ENCODE data around the gene ABCA9. TPM values are rescaled to one million over a fixed set of nuclear protein-coding genes. Genes with fewer than 3 reads are reported as not detected.

Gene ABCA9
- total and polyA plus RNA-seq, 2 of the 13 experiments (the other 11 are each of a cell fraction or from before 2014, with no cell fraction given), result 0.04 TPM; not detected in 1

- TF ChIP-seq ZBED4 (CRISPR knock-in tag; IDR thresholded peaks at IDR 0.05; ENCODE audit: borderline replicate concordance) (no peak), SALL1 (CRISPR knock-in tag; IDR thresholded peaks at IDR 0.05) (0 out of 2 replicates have a peak, but pooled peaks have one; percentile 13), ATF4 (CRISPR knock-in tag; IDR thresholded peaks at IDR 0.05) (no peak), CREB1 (IDR thresholded peaks at IDR 0.05) (peak; percentile 73), CREB1 (CRISPR knock-in tag; IDR thresholded peaks at IDR 0.05) (no peak), NR2F2 (IDR thresholded peaks at IDR 0.05; ENCODE audit: borderline replicate concordance, low read depth) (no peak), ZNF207 (IDR thresholded peaks at IDR 0.05; ENCODE audit: borderline replicate concordance) (no peak), FOXA3 (CRISPR knock-in tag; IDR thresholded peaks at IDR 0.05) (peak; percentile 69; the same call in 1 of the 2 replicates), SAP130 (CRISPR knock-in tag; IDR thresholded peaks at IDR 0.05; ENCODE audit: low read depth) (no peak), SP1 (IDR thresholded peaks at IDR 0.05) (no peak), SP1 (CRISPR knock-in tag; IDR thresholded peaks at IDR 0.05) (no peak), GATA4 (IDR thresholded peaks at IDR 0.05; ENCODE audit: borderline replicate concordance, low read depth) (no peak), REST (IDR thresholded peaks at IDR 0.05; ENCODE audit: borderline replicate concordance in 1 of 2, low read depth in 1 of 2, low read length in 2 of 2) (no peak), ZSCAN12 (CRISPR knock-in tag; IDR thresholded peaks at IDR 0.05) (no peak), TP53 (CRISPR knock-in tag; conservative IDR thresholded peaks at IDR 0.05) (no peak), ZNF674 (CRISPR knock-in tag; IDR thresholded peaks at IDR 0.05; ENCODE audit: low read depth) (no peak), MTA1 (CRISPR knock-in tag; IDR thresholded peaks at IDR 0.05; ENCODE audit: borderline replicate concordance) (no peak), DMTF1 (CRISPR knock-in tag; IDR thresholded peaks at IDR 0.05) (no peak), MIER2 (CRISPR knock-in tag; IDR thresholded peaks at IDR 0.05) (no peak)
These were observed 43.0 kb upstream of the ABCA9 start (continued) for GRCh38 chr17:69103557-69104233.
